SJSA1 (cell line): ENCODE data around the gene ERICH6. TPM values are rescaled to one million over a fixed set of nuclear protein-coding genes. Genes with fewer than 3 reads are reported as not detected.

Experiments
- DNase-seq, 2 experiments: peaks; one replicate each; pipeline ENCODE4 v3.0.0-alpha.2; 2015 to 2020; ENCODE audit warnings: low spot score in 2 of 2, low read depth in 1 of 2
- H3K27ac ChIP-seq: fragments of 250-450 bp; sonication (Bioruptor Pico); 2 replicates; pipeline ENCODE4 v1.5.1; 2020; ENCODE audit warnings: mild to moderate bottlenecking, moderate library complexity
- H3K27me3 ChIP-seq: fragments of 250-450 bp; sonication (Bioruptor Pico); replicated peaks from 2 replicates; pipeline ENCODE4 v1.5.1; 2020; ENCODE audit warnings: mild to moderate bottlenecking, moderate library complexity
- H3K36me3 ChIP-seq: fragments of 250-450 bp; sonication (Bioruptor Pico); 2 replicates; pipeline ENCODE4 v1.5.1; 2020; ENCODE audit warnings: mild to moderate bottlenecking
- H3K4me1 ChIP-seq: fragments of 250-450 bp; sonication (Bioruptor Pico); replicated peaks from 2 replicates; pipeline ENCODE4 v1.6.1; 2021; ENCODE audit warnings: mild to moderate bottlenecking
- H3K4me3 ChIP-seq: fragments of 250-450 bp; sonication (Bioruptor Pico); 2 replicates; pipeline ENCODE4 v1.5.1; 2020; ENCODE audit warnings: mild to moderate bottlenecking
- H3K9me3 ChIP-seq: fragments of 250-450 bp; sonication (Bioruptor Pico); replicated peaks from 2 replicates; pipeline ENCODE4 v1.5.1; 2020; ENCODE audit warnings: mild to moderate bottlenecking
- total RNA-seq: library from RNA; depleted of rRNA; stranded (reverse); fragments of >200 nt; shearing (Covaris generic); gene quantifications from 2 replicates; pipeline ENCODE4 v1.2.3, GENCODE V29; 2014

The ERICH6 gene
- total RNA-seq, 1 experiment from 2014 or later: not detected

DNA sequence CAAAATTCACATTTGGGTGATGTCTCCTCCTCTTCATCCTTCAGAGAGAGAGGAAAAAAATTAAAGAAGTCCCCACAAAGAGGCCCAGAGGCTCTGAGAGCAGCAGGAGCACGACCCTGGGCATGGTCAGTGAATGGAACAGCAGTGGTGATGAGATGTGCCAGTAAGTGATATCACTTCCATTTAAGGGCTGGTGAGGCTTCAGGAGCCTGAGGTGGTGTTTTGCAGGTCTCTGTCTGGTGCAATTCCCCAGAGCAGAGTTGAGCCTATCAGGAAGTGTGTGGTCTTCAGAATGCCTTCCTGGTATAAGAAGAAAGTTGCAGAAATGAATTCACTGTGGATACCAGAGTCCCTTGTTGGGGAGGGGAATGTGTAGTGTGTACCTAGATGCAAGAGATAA is 21.4 kb downstream of the ERICH6 start:
- no peak overlapping the region for H3K4me3 ChIP-seq
- peaks cover 5% of the 10 kb centered on the region for H3K27me3 ChIP-seq
- no peaks in the 10 kb centered on the region for H3K36me3 ChIP-seq
- no peaks in the 10 kb centered on the region for H3K9me3 ChIP-seq
- no peak for DNase-seq
- H3K4me1 ChIP-seq: no peaks in the 10 kb centered on the region
- H3K27ac ChIP-seq: no peak overlapping the region

DNA sequence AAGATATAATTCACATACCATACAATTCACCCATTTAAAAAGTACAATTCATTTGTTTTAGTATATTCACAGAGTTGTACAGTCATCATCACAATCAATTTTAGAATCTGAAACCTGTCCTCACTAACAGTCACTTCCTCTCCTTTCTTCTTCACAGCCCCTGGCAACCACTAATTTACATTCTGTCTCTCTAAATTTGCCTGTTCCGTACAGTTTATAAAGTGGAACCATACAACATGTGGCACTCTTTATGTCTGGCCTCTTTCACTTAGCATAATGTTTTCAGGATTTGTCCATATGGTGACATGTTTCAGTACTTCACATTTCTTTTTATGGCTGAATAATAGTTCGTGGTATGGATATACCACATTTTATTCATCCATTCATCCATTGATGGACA is 22.7 kb downstream of the ERICH6 start:
- Histone ChIP-seq H3K9me3 (no peaks in the 10 kb centered on the region), H3K27me3 (peaks cover 2% of the 10 kb centered on the region; the same call in 1 of the 2 replicates)
- DNase-seq: no peak

DNA sequence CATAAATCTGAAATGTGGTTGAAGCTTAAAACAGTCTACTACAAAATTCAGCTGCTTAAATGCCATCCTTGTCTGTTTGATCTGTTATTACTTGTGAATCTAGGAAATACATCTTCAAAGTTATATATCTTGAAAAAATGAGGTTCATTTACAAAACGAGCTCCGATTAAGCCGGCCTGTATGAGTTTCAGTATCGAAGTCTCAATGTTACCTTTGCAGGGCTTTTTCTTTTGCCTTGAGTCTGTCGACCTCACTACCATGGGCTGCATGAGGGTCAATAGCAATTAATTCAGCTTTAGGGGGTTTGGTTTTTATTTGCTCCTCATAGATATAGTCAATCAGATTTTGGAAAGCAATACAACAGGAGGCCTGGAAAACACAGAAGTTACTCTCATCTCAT is 23.2 kb downstream of the ERICH6 start:
- no peaks in the 10 kb centered on the region for H3K4me1 ChIP-seq
- no peak overlapping the region for H3K4me3 ChIP-seq
- no peak overlapping the region for H3K27ac ChIP-seq
- no peaks in the 10 kb centered on the region for H3K36me3 ChIP-seq
- no peaks in the 10 kb centered on the region; the same call in 1 of the 2 replicates for H3K27me3 ChIP-seq
- DNase-seq: no peak
- H3K9me3 ChIP-seq: no peaks in the 10 kb centered on the region; the same call in 1 of the 2 replicates

More for the DNA sequence above, 22.7 kb downstream of the ERICH6 start:
- Histone ChIP-seq H3K27ac (no peak overlapping the region), H3K4me1 (no peaks in the 10 kb centered on the region), H3K4me3 (no peak overlapping the region), H3K36me3 (no peaks in the 10 kb centered on the region)

DNA sequence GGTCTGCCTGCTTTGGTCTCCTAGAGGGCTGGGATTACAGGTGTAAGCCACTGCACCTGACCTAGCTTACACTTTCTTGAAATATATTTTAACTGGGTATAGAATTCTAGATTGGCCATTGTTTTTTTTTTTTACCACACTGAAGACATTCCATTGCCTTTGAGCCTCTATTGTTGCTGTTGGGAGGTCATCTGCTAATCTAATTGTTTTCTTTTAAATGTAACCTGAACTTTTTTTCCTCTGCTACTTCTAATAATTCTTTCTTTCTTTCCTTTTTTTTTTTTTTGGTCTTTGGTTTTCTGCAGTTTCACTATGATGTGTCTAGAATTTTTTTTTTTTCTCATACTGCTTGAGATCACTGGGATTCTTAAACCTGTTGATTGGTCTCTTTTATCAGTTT is 28.1 kb downstream of the ERICH6 start:
- Histone ChIP-seq H3K4me3 (no peak overlapping the region), H3K36me3 (no peaks in the 10 kb centered on the region), H3K27me3 (no peaks in the 10 kb centered on the region; the same call in 1 of the 2 replicates), H3K4me1 (no peaks in the 10 kb centered on the region), H3K27ac (no peak overlapping the region), H3K9me3 (no peaks in the 10 kb centered on the region; the same call in 1 of the 2 replicates)
- no peak for DNase-seq

DNA sequence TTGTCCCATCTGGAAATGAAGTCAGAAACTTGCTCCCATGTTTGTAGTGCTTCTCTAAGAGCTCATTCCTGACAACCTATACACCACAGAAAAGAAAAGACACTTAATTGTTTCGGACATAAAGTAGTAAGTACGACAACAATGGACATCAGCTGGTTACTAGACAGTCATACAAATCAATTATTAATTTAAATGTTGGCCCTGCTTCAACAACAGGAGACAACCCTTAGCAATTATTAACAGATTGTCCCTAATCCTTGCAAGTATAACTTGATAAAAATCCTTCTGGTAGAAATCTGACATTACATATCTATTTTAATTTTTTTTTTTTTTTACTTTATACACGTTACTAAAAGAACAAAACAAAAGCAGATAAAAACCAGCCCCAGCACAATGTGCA is 29.8 kb downstream of the ERICH6 start:
- no peaks in the 10 kb centered on the region for H3K4me1 ChIP-seq
- H3K27me3 ChIP-seq: peaks cover 6% of the 10 kb centered on the region
- no peaks in the 10 kb centered on the region for H3K36me3 ChIP-seq
- H3K4me3 ChIP-seq: no peak overlapping the region
- no peak for DNase-seq
- H3K27ac ChIP-seq: no peak overlapping the region
- H3K9me3 ChIP-seq: no peaks in the 10 kb centered on the region; the same call in 1 of the 2 replicates

DNA sequence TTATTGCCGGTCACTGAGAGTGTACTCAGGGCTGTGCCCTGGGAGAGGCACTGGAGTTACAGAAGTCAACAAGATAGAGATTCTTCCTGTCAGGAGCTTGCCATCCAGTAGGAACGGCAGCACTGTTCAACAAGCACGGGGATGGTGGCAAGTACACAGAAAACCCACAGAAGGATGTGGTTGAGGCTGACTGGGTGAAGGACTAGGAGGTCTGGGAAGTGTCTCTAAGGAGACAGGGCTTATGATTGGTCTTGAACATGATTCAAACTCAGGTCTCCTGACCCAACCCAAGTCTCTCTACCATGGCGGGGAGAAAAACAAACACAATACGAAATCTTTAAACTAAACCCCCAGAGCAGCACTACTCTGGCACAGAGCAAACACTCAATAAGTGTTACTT is 37.6 kb downstream of the ERICH6 start:
- no peak overlapping the region for H3K27ac ChIP-seq
- no peaks in the 10 kb centered on the region for H3K4me1 ChIP-seq
- DNase-seq: no peak
- no peaks in the 10 kb centered on the region for H3K9me3 ChIP-seq
- H3K27me3 ChIP-seq: peaks cover 11% of the 10 kb centered on the region
- no peaks in the 10 kb centered on the region for H3K36me3 ChIP-seq
- no peak overlapping the region for H3K4me3 ChIP-seq

DNA sequence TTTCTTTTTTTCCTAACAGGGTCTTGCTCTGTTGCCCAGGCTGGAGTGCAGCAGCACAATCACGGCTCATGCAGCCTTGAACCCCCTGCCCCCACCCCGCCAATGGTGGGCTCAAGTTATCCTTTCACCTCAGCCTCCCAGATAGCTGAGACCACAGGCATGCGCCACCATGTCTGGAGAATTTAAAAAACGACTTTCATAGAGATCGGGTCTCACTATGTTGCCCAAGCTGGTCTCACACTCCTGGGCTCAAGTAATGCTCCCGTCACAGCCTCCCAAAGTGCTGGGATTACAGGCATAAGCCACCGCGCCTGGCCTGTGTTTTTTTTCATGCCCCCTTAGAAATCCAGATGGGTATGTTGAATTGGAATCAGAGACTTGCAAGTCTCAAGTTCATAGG is 40.3 kb downstream of the ERICH6 start:
- Histone ChIP-seq H3K36me3 (no peaks in the 10 kb centered on the region), H3K27ac (no peak overlapping the region), H3K4me3 (no peak overlapping the region), H3K9me3 (no peaks in the 10 kb centered on the region), H3K27me3 (peaks cover 5% of the 10 kb centered on the region), H3K4me1 (no peaks in the 10 kb centered on the region)
- DNase-seq: no peak

DNA sequence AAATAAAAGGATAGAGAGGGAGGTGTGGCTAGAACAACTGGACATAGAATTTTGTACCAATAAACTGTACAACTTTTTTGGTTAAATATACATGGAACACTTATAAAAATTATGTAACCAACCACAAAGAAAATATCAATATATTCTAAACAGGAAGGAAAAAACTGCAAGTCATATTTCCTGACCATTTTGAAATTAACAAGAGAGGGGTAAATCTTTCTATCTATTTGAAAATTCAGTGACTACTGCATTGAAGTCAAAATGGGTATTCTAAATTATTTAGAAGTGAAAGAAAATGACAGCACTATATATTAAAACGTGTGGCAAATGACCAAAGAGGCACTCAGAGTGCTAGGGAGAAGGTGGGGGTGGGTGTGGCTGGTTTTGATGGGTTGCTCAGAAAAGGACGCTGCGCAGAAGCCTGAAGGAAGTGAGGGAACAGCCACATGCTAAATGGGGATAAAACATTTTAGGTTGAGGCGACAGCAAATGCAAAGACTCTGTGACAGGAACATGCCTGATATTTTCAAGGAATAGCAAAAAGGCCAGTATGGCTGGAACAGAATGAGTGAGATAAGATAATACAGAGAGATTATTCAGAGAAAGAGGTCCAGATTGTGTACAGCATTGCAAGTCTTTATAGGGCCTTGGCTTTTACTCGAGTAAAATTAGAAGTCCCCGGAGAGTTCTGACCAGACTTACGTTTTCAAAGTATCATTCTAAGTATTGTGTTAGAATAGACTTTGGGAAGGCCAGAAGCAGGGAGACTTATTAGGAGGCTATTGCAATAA is 41.1 kb downstream of the ERICH6 start:
- Histone ChIP-seq H3K27me3 (peaks cover 5% of the 10 kb centered on the region), H3K9me3 (no peaks in the 10 kb centered on the region), H3K36me3 (no peaks in the 10 kb centered on the region), H3K27ac (no peak overlapping the region), H3K4me3 (no peak overlapping the region), H3K4me1 (no peaks in the 10 kb centered on the region)
- DNase-seq: no peak

DNA sequence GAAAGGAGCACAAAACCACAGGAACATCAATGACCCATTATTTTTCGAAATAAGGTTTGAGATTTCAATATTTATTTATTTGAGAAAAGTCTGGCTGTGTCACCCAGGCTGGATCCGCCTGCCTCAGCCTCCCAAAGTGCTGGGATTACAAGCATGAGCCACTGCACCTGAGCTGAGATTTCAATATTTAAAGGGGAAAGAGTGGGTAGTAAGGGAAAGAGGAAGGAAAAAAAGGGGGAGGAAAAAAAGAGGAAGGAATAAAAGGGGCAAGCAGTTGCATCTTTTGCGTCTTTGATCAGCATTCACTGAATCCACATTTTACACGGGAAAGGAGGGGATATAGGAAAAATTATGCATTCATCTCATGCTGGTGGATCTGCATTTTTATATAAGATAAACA is 47.4 kb downstream of the ERICH6 start:
- H3K36me3 ChIP-seq: no peaks in the 10 kb centered on the region
- DNase-seq: no peak

DNA sequence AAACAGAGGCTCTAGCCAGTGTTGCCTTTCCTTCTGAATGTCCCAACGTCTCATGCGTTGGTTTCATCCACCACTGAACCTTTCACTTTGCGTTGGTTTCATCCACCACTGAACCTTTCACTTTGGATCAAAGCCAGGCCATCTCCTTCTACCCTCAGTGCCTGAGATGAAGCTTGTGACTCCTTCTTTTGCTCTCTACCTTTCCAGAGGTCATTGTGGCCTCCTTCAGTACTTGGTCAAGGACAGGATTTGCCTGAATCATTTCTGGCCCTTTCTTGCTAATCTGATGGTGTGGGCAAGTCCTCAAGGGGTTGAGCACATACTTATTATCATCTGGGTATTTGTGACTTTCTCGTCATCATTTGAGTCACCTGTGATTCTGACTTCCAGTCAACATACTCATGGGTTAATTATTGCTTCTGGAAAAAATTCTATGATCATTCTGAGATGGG is 50.6 kb downstream of the ERICH6 start:
- Histone ChIP-seq H3K9me3 (no peaks in the 10 kb centered on the region), H3K27me3 (no peaks in the 10 kb centered on the region), H3K4me1 (no peaks in the 10 kb centered on the region), H3K4me3 (no peak overlapping the region), H3K36me3 (no peaks in the 10 kb centered on the region), H3K27ac (no peak overlapping the region)
- DNase-seq: no peak

More for the DNA sequence above, 47.4 kb downstream of the ERICH6 start:
- no peaks in the 10 kb centered on the region for H3K4me1 ChIP-seq
- H3K9me3 ChIP-seq: no peaks in the 10 kb centered on the region
- H3K27ac ChIP-seq: no peak overlapping the region
- H3K4me3 ChIP-seq: no peak overlapping the region
- no peaks in the 10 kb centered on the region for H3K27me3 ChIP-seq

DNA sequence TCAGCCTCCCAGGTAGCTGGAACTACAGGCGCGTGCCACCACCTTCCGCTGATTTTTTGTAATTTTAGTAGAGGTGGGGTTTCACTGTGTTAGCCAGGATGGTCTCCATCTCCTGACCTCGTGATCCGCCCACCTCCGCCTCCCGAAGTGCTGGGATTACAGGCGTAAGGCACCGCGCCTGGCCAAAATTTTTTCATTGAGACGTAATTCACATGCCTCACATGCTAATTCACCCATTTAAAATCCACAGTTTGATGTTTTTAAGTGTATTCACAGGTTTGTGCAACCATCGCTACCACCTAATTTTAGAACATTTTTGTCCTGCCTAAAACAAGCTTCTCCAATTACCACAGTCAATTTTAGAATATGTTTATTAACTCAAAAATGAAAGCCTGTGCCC is 63.5 kb downstream of the ERICH6 start:
- Histone ChIP-seq H3K9me3 (no peaks in the 10 kb centered on the region), H3K27me3 (no peaks in the 10 kb centered on the region), H3K27ac (no peak overlapping the region), H3K4me1 (peaks cover 2% of the 10 kb centered on the region; the same call in 1 of the 2 replicates), H3K4me3 (no peak overlapping the region), H3K36me3 (no peaks in the 10 kb centered on the region)
- DNase-seq: no peak

DNA sequence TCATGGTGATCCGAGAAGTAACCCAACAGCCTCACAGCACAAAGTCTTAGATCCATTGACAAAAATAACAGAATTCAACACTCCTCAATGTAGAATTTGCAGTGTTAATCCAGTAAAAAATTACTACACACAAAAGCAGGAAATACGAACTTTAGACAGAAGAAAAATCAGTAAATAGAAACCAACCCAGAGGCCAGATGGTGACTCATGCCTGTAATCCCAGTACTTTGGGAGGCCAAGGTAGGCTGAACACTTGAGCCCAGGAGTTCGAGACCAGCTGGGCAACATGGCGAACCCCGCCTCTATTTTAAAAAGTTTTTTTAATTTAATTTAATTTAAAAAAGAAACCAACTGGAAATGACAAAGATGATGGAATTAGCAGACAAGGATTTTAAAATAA is 64.5 kb downstream of the ERICH6 start:
- H3K4me1 ChIP-seq: peaks cover 3% of the 10 kb centered on the region; the same call in 1 of the 2 replicates
- no peak overlapping the region for H3K4me3 ChIP-seq
- no peaks in the 10 kb centered on the region for H3K27me3 ChIP-seq
- no peak overlapping the region for H3K27ac ChIP-seq
- DNase-seq: no peak
- no peaks in the 10 kb centered on the region for H3K36me3 ChIP-seq
- no peaks in the 10 kb centered on the region for H3K9me3 ChIP-seq

DNA sequence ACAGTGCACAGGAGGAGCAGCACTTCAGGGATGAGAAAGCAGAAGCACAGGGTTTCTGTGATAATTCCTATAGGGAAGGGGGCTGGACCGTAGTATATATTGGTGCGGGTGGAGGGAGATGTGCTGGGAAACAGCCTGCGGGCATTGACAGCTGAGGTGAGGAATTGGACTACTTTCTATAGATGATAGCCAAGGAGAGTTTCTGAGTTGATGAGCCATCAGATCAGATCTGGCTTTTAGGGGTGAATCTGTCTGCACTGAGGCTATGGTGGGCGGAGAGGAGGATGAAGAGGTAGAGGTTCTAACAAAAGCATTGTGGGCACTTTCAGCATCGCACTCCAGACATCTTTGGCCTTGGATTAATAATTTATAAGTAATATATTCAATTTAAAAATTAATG is 67.5 kb downstream of the ERICH6 start:
- no peak overlapping the region for H3K27ac ChIP-seq
- no peak for DNase-seq
- no peaks in the 10 kb centered on the region for H3K27me3 ChIP-seq
- H3K9me3 ChIP-seq: no peaks in the 10 kb centered on the region
- no peaks in the 10 kb centered on the region for H3K36me3 ChIP-seq
- peaks cover 3% of the 10 kb centered on the region; the same call in 1 of the 2 replicates for H3K4me1 ChIP-seq
- H3K4me3 ChIP-seq: no peak overlapping the region

DNA sequence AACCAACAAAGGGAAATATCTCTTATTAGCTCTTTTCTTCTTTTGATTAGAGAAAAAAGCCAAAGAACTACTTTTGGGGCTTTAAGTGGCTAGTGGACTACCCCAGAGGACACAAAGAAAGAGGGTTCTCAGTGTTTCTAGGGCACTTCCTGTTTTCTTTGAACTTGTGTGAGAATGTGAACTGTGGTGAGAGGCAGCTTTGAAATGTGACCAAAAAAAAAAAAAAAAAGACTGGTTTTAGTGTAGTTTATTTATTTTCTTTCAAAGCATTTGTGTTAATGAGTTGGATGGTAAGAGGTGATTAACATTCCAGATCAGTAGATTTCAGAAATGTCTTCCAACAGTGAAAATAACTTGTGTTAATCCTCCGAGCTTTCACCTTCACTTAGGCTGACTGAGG is 68.2 kb downstream of the ERICH6 start:
- no peak for DNase-seq
- H3K4me3 ChIP-seq: no peak overlapping the region

More for the DNA sequence above, 68.2 kb downstream of the ERICH6 start:
- Histone ChIP-seq H3K27ac (no peak overlapping the region), H3K27me3 (no peaks in the 10 kb centered on the region), H3K9me3 (no peaks in the 10 kb centered on the region), H3K4me1 (peaks cover 3% of the 10 kb centered on the region; the same call in 1 of the 2 replicates), H3K36me3 (no peaks in the 10 kb centered on the region; the same call in 1 of the 2 replicates)
